CD4-positive, alpha-beta T cell treated with Interleukin-15 for 1 hour (primary cell): ENCODE results near the gene ADGRA1.
"Not testable (repeated sequence)": the region's sequence is repeated elsewhere in the genome, so short reads cannot be mapped to it uniquely, and the experiment has no call there.

Experiments
- DNase-seq: peaks from one replicate; pipeline ENCODE4 v3.0.0-alpha.2; 2020

Gene ADGRA1

DNA sequence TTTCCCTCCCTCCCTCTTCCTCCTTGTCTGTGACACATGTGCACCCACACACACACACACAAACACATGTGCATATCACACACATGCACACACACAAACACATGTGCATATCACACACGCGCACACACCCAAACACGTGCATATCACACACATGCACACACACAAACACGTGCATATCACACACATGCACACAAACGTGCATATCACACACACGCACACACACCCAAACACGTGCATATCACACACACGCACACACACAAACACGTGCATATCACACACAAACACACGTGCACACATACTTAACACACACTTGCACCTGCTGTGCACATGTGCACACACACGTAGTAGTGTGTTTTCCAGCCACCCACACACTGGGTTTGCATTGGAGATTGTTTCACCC lies 42.9 kb downstream of the ADGRA1 start:
- no peak for DNase-seq

DNA sequence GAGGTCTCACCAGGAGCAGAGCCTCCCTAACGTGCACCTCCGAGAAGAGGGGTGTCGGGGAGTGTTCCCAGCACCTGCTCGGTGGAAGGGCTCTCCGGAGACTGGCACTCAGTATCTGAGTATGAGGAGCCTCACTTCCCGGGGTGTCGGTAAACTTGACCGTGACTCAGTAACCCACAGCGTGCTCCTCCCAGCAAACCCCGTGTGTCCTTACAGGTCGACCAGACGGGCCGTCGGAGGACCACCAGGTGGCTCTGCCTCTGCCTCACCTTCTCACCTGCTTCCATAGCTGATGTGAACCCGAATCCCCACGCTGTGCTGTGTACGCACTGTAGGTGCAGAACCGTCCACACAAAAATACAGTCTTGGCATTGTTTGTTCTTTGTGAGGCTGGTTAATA lies 43.3 kb downstream of the ADGRA1 start:
- no peak for DNase-seq

DNA sequence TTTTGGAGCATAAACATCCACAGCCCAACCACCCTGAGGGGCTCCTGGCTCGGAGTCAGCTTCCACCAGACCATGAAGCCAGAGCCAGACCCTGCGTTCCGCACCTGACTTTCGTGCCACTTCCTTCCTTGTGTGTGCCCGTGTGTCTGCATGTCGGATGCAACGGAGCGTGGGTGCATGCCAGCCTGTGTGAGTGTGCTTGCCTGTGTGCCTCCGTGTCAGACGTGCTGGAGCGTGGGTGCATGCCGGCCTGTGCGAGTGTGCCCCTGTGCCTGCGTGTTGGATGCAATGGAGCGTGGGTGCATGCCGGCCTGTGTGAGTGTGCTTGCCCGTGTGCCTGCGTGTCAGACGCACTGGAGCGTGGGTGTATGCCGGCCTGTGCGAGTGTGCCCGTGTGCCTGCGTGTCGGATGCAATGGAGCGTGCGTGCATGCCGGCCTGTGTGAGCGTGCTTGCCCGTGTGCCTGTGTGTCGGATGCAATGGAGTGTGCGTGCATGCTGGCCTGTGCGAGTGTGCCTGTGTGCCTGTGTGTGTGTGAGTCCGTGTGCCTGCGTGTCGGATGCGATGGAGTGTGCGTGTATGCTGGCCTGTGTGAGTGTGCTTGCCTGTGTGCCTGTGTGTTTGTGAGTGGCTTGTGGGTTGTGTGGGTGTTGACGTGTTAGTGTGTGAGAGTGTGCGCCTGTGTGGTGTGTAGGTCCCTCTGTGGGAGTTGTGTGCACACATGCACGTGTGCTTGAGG lies 44.2 kb downstream of the ADGRA1 start:
- no peak for DNase-seq

DNA sequence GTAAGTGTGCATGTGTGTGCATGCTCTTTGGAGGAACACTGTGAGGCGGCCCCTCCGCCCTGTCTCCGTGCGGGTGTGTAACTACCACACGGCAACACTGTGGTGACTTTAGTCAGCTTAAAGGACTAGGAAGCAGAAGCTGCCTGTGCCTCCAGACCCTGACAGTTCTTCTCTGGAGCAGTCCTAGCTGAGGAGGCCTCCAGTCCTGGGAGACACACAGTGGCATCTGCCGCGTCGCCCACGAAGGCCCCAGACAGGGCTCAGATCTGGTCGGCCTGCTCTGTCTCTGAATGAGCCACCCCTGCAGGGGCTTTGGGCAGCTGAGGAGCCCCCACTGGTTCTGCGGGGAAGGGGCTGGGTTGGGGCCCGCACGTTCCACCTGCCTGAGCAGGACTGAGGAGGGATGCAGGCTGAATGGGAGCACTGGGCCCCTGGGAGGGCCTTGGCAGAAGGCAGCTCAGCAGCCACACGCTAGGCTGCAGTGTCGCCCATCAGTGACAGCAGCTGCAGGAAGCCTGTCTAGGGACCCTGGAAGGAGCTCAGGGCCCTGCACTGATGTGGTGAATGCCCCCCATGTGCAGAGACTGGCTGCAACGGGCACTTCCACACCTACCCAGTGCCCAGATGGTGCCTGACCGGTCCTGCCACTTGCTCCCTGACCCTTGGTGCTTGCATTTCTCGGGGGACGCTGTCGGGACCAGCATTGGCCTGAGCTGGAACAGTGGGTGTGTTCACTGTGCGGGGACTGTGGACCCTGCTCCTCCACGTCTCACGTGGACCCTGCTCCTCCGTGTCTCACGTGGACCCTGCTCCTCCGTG lies 45.0 kb downstream of the ADGRA1 start:
- no peak for DNase-seq

DNA sequence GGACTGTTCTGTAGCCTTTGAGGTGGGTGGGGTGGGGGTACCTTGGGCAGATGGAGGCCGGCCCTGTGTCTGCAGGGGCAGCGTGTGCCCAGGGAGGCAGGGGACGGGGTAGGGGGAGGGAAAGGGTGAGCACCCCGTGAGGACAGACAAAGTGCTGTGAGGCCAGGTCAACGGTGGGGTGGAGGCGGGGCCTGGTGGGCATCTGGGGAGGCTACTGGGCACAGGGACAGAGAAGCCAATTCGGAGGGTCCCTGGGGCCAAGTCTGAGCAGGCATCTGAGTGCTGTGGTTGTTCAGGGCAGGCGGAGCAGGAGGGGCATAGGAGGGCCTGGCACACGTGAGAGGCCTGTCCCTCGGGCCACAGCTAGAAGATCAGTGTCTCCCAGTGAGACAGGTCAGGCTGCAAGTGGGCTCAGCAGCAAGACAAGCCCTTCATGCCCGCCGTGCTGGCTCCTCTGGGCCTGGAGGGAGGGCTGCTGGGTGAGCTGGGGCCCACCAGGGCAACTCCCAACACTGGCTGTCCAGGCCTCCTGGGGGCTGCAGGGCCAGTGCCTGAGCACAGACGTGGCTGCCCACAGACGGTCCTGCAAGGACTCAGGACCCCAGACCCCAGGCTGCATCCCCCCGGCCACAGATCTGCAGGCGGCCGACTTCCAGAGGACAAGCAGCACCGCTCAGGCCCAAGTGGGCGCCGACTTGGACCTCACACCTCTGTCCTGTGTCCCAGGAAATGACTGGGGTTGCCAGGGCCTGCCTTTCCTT lies 45.9 kb downstream of the ADGRA1 start:
- DNase-seq: no peak

GRCh38 chr10:133134411-133135115 lies 46.8 kb downstream of the ADGRA1 start:
- no peak for DNase-seq

DNA sequence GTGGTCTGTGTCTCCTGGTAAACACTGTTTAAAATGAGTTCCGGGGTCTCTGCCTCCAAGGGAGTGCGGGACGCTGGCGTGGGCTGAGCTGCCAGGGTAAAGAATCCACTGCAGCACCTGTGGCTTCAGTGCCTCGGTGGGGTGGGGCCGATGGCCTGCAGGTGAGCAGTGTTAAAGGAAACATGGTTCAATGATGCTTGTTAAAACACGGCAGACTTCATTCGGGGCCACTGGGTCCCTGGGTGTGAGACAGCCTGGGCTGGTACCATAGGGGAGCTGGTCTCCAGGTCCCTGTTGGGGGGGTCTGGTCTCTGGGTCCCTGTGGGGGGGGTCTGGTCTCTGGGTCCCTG lies 47.4 kb downstream of the ADGRA1 start:
- no peak for DNase-seq

DNA sequence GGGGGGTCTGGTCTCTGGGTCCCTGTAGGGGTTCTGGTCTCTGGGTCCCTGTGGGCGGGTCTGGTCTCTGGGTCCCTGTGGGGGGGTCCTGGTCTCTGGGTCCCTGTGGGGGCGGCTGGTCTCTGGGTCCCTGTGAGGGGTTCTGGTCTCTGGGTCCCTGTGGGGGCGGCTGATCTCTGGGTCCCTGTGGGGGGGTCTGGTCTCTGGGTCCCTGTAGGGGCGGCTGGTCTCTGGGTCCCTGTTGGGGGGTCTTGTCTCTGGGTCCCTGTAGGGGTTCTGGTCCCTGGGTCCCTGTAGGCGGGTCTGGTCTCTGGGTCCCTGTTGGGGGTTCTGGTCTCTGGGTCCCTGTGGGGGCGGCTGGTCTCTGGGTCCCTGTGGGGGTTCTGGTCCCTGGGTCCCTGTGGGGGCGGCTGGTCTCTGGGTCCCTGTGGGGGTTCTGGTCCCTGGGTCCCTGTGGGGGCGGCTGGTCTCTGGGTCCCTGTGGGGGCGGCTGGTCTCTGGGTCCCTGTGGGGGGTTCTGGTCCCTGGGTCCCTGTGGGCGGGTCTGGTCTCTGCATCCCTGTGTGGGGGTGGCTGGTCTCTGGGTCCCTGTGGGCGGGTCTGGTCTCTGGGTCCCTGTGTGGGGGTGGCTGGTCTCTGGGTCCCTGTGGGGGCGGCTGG lies 49.9 kb downstream of the ADGRA1 start:
- not testable (repeated sequence) for DNase-seq

- no peak for DNase-seq
Observed at GRCh38 chr10:133139551-133140065, 51.9 kb downstream of the ADGRA1 start.

DNA sequence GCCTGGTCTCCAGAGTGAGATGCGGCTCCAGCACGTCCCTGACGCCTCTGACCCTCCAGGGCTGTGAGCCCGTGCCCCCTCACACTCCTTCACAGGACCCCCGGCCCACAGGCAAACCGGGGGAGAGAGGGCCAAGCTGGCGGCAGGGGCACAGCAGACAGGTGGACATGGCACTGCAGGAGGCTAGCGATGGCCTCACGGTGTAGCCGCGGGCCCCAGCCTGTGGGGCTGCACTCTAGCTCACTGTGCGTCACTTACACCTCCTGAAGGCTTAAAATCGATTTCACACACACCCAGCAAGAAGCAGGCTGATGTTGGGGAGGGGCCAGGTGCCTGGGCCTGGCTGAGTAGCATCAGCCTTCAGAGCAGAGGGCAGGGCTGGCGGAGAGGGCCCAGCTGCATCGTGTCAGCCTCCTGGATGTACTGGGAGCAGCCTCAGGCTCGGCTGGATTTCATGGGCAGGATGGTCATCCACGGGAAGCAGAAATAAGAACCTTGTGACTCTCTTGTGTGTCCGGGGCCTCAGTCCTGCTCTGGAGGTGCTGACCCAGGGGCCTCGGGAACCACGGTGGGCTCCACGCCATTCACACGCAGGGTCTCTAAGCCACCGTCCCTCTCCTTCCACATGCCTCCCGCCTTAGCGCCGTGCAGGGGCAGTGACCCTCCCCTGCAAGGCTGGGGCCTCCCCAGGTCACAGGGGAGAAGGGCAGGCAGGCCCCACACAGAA lies 52.9 kb downstream of the ADGRA1 start:
- DNase-seq: no peak

GRCh38 chr10:133141144-133141957 lies 53.6 kb downstream of the ADGRA1 start:
- DNase-seq: no peak

GRCh38 chr10:133141958-133142340 lies 54.2 kb downstream of the ADGRA1 start:
- no peak for DNase-seq

GRCh38 chr10:133142523-133143199 lies 54.9 kb downstream of the ADGRA1 start:
- DNase-seq: no peak

GRCh38 chr10:133143200-133143533 lies 55.4 kb downstream of the ADGRA1 start:
- DNase-seq: no peak

- DNase-seq: no peak
Observed at GRCh38 chr10:133143546-133143945, 55.8 kb downstream of the ADGRA1 start.

GRCh38 chr10:133144771-133145170 lies 57.0 kb downstream of the ADGRA1 start:
- DNase-seq: no peak

DNA sequence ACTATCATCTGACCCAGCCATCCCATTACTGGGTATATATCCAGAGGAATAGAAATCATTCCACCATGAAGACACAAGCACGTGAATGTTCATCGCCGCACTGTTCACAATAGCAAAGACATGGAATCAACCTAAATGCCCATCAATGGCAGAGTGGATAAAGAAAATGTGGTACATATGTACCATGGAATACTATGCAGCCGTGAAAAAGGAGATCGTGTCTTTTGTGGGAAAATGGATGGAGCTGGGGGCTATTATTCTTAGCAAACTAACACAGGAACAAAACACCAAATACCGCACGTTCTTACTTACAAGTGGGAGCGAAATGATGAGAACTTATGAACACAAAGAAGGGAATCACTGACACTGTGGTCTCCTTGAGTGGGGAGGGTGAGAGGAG lies 62.5 kb downstream of the ADGRA1 start:
- no peak for DNase-seq

- no peak for DNase-seq
Observed at GRCh38 chr10:133150656-133151055, 62.9 kb downstream of the ADGRA1 start.

- not testable (repeated sequence) for DNase-seq
Observed at GRCh38 chr10:133151071-133151470, 63.3 kb downstream of the ADGRA1 start.

GRCh38 chr10:133151543-133151972 lies 63.8 kb downstream of the ADGRA1 start:
- no peak for DNase-seq
